OCI-LY3 (cell line): Measurements from ENCODE around the gene ZEB1.

Experiments used
- EZH2phosphoT487 ChIP-seq: fragments of 200-600 bp; shearing (Covaris generic); IDR thresholded peaks from 2 replicates; pipeline ENCODE4 v1.6.1; 2018; ENCODE audit warnings: antibody characterized with exemption, mixed run types, low read depth
- TF ChIP-seq, protein P1 (sequence below): fragments of 200-600, 300-600 bp; sonication (generic); IDR thresholded peaks from 2 replicates; pipeline ENCODE4 v1.5.1; 2014; ENCODE audit warnings: antibody characterized with exemption, low read length, low read depth

DNA sequence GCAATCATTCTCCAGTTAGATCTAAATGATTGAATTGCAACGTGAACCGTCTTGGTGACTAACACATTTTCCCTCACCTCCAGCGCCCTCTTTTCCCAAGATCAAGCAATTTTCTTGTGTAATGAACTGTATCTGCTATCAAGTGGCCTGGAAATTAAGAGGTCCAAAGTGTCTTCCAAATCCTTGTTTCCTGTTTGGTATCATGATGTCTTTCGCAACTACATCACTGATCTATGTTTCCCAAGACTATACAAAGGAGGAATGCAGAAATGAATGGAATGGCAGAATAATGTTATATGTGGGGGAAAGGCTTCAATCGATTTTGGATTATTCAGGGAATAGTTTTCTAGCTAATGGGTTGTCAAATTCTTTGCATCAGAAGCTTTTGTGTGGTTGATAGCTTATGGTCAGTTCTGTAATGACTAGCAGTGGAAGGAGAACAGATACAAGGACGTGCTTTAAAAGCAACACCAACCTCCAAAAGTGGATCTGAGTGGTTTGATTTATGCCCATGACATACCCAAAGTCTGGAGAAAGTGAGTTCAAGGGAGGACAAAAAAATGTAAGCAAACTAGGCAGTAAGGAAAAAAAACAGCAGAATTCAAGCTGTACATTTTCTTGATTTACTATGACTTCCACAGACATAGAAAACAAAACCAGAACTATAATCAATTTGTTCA is 14.6 kb upstream of the ZEB1 start:
- TF ChIP-seq, protein P1, sequence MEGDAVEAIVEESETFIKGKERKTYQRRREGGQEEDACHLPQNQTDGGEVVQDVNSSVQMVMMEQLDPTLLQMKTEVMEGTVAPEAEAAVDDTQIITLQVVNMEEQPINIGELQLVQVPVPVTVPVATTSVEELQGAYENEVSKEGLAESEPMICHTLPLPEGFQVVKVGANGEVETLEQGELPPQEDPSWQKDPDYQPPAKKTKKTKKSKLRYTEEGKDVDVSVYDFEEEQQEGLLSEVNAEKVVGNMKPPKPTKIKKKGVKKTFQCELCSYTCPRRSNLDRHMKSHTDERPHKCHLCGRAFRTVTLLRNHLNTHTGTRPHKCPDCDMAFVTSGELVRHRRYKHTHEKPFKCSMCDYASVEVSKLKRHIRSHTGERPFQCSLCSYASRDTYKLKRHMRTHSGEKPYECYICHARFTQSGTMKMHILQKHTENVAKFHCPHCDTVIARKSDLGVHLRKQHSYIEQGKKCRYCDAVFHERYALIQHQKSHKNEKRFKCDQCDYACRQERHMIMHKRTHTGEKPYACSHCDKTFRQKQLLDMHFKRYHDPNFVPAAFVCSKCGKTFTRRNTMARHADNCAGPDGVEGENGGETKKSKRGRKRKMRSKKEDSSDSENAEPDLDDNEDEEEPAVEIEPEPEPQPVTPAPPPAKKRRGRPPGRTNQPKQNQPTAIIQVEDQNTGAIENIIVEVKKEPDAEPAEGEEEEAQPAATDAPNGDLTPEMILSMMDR = no peak
- TF ChIP-seq EZH2phosphoT487 = no peak
